ENCODE measurements around the gene STRA8.

Gene STRA8

DNA sequence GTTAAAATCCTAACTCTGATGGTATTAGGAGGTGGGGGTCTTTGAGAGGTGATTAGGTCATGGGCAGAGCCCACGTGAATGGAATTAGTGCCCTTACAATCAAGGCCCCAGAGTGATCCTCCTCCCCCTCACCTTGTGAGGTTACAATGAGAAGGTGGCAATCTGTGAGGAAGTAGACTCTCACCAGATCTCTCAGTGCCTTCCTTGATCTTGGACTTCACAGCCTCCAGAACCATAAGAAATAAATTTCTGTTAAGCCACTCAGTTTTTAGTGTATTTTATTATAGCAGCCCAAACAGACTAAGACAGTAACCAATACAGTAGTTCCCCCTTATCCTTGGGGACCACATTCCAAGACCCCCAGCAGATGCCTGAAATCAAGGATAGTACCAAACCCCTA lies 32.0 kb downstream of the STRA8 start:
- DNase-seq (ENCODE audit: low read depth in 2 of 2), result no peak

DNA sequence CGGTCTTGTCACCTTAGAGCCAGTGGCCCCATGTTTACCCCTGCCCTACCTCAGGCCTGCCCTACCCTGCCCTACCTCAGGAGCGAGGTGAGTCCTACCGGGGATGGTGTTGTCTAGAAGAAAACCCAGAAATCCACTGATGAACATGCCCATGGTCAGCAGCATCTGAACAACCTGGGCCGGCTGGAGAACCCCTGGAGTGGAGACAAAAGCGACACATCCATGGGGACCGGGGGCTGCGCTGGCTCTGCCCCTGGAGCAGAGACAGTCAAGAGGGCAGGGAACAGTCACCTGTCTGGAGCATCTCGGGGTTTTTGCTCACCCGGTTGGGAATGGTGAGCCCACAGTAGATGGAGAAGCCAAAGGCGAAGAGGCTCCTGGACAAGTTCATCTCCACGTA lies 36.3 kb downstream of the STRA8 start:
- DNase-seq (ENCODE audit: low read depth in 2 of 2), result no peak

DNA sequence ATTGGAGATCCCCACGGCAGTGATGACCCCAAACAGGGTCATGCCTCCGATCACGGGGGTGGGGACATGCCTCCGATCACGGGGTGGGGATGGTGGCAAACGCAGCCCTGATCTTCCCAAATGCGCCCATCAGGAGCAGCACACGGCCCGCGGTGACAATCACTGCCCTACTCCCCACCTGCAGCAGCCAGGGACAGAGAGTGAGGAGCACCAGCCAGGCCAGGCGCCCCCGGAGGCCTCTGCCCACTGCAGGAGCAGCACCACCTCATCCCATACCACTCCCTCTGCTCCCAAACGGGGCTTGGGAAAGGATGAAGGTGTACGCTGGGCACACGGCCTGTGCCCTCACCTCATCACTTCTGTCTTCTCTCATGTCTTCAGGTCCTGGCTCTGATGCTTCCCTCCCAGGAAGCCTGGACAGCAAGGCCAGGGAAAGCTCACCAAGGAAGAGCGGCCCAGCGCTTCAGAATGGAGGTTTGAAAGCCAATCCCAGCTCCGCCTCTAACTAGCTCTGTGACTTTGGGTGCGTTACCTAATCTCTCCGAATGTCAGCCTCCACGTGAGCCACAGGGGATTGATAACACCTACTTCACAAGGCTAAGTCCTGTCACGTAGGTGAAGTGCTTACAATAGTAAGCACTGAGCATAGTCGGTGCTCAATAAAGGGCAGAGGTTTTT lies 37.1 kb downstream of the STRA8 start:
- DNase-seq (ENCODE audit: low read depth in 2 of 2), result no peak

DNA sequence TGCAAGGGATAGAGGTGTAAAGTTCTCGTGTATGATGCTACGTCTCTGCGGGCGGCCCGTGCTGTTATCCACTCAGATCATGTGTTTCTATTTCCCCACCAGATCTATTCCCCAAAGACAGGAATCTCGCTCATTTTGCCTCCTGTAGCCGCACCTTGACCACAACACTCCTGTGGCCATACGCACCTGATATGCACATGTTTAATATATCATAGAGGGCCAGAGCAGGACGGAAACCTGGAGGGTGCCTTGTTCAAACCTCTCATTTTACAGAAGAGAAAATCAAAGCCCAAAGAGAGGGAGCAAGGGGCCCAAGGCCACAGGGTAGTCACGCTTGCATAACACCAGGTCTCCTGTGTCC lies 37.6 kb downstream of the STRA8 start:
- DNase-seq (ENCODE audit: low read depth in 2 of 2), result no peak

DNA sequence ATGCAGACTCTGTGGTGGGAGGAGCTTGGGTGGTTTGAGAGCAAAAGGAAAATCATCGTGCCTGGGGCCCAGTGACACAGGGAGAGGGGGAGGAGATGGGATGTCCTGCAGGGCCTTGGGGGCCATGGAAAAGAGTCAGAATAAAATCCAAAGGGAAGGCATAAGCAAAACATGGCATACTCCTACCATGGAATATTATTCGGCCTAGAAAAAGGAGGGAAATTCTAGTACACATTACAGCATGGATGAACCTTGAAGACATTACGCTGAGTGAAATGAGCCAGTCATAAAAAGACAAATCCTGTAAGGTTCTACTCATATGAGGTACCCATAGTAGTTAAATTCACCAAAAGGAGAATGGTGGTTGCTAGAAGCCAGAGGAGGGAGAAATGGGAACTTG lies 38.7 kb downstream of the STRA8 start:
- no peak for DNase-seq (ENCODE audit: low read depth in 2 of 2)

DNA sequence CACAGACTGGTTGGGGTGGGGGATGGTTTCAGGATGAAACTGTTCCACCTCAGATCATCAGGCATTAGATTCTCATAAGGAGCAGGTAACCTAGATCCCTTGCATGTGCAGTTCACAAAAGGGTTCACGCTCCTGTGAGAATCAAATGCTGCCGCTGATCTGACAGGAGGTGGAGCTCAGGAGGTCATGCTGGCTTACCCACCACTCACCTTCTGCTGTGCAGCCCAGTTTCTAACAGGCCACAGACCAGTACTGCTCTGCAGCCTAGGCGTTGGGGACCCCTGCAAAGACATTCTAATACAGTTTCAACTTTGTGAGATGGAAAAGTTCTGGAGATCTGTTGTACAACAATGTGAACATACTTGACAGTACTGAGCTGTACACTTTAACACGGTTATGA lies 39.9 kb downstream of the STRA8 start:
- DNase-seq (ENCODE audit: low read depth in 2 of 2), result no peak

DNA sequence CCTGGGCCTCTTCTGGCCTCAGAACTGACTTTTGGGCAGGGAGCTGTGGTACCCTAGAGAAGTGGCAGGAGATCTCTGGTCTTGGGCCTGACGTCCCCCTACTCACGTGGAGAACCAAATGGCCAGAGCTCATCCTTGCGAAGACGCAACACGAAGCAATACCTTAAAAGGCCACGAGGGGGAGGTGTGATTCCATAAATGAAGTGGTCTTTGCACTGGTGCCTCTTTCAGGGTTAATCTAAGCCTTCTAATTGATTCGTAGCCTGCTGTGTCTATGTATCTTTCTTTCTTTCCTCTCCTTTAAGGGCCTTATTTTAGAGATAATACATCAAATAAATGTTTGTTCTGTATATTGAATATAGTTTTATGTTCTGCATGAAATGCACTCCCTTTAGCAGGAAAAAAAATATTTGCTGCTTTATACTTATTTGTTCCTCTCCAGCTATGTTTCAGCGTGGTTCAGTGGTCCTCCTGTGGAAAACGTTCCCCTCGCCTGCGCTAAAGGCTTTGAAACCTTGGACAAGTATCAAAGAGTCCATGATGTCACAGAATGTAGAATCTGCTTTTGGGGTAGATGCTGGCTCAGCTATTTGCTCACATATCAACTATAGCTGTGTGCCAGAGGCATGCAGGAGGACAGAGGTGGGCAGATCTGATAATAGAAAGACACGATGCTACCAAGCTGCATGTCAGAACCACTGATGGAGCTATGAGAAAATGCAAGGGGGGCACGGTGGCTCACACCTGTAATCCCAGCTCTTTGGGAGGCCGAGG lies 41.0 kb downstream of the STRA8 start:
- peak; percentile 32 to 39 for DNase-seq (ENCODE audit: low read depth in 2 of 2)

DNA sequence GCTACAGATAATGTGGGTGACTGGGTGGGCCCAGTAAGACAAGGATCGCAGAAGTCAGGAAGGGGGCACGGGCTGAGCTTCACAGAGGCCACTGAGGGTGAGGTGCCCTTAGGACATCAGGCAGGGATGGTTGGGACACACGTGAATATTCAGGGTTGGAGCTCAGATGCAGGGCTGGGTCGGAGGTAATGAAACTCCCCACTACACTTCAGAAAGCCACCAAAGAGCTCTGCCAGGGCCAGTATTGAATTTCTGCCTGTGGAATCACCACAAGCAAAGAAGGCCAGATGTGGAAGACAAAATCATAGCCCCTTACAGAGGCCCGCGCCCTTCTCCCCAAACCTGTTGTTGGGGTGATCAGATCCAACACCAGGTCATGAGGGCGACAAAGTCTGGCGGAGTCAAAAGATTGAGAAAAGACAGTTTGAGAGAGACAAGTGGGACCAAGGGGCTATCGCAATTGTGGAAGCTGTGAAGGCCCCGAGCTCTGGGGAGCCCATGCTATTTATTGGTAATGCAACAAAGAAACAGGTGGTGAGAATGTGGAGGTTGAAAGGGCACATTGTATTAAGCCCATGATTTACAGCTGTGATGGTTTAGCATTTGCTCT lies 42.4 kb downstream of the STRA8 start:
- no peak for DNase-seq (ENCODE audit: low read depth in 2 of 2)

DNA sequence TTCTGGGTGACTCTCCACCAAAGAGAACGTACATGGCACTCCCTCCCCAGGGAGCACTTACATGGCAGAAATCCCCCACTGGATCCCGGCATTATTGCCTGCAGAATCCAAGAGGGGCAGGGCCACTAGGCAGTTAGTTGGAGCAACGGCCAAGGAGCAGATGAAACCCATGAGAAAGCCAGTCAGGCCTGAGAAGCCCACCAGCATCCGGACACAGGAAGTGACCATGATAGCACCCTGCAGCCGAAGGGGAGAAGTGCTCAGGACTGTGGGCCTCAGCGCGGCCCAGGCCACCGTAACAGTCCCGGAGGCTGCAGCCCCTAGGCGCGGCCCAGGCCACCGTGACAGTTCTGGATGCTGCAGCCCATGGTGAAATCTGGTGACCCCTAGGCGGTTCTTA lies 43.5 kb downstream of the STRA8 start:
- no peak for DNase-seq (ENCODE audit: low read depth in 2 of 2)

DNA sequence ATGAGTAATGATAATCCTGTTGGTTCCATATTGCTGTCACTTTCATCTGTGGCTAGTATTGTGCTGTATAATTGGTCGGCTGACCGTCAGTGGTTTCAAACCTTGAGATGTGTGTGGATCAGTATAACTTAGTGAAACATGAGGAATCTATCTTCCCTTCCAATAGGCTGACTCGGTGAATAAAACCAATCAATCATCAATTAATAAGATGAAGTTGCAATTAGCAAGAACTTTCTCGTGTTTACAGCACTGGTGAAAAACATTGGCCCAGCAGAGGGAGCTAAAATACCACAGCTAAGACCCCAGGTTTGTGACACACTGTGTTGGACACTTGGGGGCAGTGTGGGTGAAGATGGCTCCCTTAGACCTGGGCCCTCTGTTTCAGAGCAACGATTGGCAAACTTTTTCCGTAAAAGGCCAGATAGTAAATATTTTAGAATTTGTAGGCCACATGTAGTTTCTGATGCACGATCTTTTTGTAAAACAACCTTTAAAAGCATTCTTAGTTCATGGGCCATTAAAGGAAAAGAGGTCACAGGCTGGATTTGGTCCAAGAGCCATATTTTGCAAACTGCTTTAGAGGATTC lies 47.8 kb downstream of the STRA8 start:
- peak; percentile 62 to 67 for DNase-seq (ENCODE audit: low read depth in 2 of 2)

DNA sequence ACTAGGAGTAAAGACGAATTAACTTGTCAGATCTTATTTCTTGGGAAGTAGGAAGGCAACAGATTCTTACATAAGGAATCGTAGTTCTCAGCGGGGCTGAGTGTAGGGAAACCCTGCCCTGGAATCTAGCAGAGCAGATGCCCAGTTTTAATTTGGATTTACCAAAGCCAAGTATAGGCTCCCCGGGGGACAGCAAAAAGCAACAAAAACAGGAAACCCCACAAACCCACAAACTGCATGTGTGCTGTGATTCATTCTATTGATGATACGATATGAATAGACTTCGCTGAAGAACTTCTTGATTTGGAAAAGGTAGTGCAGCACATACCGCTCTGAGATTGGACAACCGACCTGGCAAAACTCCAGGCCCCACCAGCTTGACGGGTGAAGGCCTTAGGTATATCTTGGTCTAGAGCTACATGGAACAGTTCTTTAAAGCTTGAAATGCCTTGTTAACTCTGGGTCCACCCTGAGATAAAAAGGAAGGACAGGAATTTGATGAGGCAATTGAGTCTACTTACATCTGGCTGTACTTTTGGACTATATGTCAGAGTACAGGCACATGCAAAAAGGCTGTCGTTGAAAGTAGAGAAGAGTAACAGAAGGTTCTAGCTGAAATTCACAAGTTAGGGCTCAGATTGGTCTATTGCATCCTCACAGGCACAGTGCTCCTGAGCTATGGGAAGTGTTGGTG lies 49.1 kb downstream of the STRA8 start:
- DNase-seq (ENCODE audit: low read depth in 2 of 2), result no peak

DNA sequence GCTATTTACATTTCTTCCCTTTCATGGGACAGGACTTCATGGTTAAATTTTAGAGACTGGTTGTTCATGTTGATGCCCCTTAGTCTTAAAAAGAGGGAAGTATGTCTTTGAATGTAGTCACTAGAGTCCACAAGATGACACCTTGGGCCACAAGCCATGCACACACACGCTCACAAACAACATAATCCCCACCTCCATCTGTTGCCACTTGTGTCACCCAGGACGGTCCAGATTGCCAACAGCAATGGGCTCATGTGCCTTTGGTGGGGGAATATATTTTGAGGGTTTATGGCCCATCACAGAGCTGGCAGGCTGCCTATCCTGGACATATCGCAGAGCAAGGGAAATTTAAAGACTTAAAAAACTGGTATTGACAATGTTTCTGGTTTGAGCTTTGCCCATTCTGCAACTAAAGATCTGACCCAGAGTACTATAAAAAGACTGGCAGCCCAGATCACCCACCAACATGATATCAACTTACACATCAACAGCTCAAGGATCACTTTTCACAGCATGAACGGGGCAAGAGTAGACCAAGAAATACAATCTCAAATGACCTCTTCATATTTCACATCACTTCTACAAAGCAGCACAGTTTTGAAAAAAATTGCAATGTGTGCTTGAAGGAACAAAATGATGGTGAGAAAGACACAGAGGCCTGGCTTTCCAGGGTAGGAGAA lies 50.5 kb downstream of the STRA8 start:
- DNase-seq (ENCODE audit: low read depth in 2 of 2), result no peak

DNA sequence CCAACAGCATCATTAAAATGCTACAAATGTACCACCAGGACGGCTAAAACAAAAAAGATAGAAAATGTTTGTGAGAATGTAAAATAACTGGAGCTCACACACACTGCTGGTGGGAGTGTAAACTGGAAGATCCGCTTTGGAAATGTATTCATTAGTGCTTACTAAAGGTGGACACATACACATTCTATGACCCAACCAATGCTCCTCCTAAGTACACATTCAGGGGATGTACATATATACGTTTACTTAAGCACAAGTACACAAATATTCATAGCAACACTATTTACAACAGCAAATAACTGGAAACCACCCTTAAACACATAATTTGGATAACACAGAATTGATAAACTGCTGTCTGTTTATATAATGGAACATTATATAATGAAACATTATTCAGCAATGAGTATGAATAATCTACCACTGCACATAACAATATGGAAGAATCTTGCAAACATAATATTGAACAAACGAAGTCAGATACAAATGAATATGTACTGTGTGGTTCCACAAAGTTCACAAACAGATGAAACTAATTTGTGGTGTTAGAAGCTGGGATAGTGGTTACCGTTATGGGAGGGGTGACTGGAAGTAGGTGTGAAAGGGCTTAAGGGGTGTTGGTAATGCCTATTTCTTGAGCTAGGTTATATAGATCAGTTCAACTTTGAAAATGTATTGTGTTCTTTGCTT lies 52.1 kb downstream of the STRA8 start:
- DNase-seq (ENCODE audit: low read depth in 2 of 2), result no peak

DNA sequence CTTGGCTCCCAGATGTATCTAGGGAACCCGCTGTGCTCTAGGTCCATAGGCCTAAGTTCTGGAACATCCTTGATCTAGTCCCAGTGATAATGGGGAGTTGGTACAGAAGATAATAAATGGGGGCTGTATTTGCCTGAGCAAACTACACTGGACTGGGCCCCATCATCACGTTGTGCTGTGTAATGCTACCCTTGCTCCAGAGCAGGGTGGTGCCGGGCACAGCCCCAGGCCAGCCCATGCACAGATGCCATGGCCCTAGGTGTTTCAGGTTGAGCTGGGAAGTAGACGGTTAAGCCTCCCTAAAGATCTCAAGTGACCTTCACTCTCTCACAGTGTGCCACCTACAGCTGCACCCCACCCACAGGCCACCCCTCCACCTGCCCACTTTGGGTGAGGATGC lies 53.2 kb downstream of the STRA8 start:
- DNase-seq (ENCODE audit: low read depth in 2 of 2), result no peak

DNA sequence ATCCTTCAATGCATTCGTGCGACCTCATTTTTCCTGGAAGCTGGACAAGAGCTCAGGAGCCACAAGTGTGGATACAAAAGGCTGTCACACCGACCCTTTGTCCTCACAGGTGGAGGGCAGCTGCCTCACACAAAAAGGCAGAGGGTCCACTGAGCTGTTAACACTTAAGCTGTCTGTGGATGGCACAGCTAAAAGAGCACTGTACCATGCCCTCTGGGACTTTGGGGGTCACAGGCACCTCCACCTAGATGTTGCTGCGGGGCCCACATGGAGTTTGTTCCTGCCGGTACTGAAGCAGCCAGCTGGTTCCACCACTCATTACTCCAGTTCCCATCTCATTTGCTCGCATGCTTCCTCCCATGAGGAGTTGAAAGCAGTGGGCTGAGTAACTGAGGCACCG lies 57.0 kb downstream of the STRA8 start:
- DNase-seq (ENCODE audit: low read depth in 2 of 2), result no peak

DNA sequence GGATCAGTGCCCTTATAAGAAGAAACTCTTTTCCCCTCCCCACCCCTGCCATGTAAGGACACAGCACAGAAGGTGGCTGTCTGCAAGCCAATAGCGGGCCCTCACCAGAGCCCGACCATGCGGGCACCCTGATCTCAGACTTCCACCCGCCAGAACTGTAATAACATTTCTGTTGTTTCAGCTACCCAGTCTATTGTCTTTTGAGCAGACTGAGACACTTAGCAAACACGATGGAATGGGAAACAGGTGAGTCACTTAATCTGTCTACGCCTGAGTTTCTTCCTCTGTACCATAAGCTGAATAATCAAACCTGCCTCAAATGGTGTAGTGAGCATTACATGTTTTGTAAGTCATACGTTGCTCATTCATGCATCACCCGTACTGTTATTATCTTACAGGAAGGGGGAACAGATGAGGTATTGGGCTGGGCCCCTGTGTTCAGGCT lies 58.2 kb downstream of the STRA8 start:
- no peak for DNase-seq (ENCODE audit: low read depth in 2 of 2)

DNA sequence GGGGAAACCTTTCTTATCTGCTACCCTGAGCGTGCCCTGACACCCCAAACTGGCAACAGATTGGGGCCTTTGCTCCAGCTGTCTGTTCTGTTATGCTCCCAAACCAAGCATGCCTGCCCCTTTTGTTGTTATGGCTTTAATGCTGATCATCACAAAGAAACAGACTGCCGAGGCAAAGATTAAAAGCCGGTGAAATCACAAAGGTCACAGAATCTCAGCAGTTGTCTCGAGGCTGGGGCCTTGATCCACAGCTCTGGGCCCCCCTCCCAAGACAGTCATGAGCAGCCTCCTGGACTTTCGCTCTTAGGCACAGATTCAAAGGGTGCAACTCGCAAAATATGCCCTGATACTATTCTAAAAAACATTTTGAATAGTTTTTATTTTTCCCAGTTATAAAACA lies 65.6 kb downstream of the STRA8 start:
- DNase-seq (ENCODE audit: low read depth in 2 of 2), result no peak

DNA sequence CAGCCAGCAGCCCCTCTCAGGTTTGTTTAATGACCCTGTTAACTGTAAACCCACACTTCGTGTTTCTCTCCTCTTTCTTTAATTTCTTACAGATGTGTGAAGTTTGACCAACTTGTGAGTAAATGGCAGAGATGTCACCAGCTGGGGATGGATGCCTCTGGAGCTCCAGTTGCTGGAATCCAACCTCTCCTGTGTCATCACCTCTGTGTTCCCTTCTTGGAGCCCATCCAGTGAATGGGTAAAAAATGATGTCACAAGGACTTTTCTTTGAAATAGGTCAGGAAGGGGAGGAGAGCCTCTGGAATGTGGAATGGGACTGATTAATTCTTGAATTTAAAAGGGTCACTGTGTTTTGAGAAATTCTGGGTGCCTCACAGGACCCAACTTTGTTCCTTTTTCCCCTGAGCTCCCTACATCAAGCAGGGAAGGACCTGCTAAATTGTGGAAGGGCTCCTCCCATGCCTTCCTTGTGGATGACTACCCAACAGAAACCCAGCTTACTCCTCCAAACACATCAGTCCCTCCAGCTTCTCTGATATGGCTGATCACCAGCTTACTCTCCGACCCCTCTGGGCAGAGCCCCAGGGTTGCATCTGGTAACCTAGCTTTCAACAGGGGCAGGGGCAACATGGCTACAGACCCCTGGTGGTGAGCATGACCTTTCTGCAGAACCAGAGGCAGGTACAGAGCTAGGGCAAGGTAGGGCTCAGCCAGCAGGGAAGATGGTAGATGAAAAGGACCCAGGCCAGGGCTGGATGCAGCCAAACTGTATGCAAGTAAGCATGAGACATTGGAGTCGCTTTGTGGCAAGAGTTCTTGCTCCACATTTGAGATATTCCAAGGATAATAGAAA lies 67.5 kb downstream of the STRA8 start:
- no peak for DNase-seq (ENCODE audit: low read depth in 2 of 2)

Data from fibroblast of skin of left quadriceps (primary cell).